SU-DHL-6 (cell line): Measurements from ENCODE around the gene CLIC5.

ENCODE experiments used
- H2AFZ ChIP-seq: fragments of 200-600 bp; sonication (generic); 2 replicates; pipeline ENCODE4 v1.6.1; 2014; ENCODE audit warnings: low read depth, mild to moderate bottlenecking, moderate library complexity, mixed read lengths, antibody characterized with exemption, low read length; ENCODE audit not compliant: severe bottlenecking
- H3F3A ChIP-seq: fragments of 200-600 bp; shearing (Covaris generic); 2 replicates; pipeline ENCODE4 v1.6.0; 2016; ENCODE audit warnings: antibody characterized with exemption, mild to moderate bottlenecking; ENCODE audit not compliant: insufficient read depth
- H3K27ac ChIP-seq: fragments of 200-600 bp; sonication (generic); 2 replicates; pipeline ENCODE4 v1.5.1; 2016; ENCODE audit warnings: low read depth, mild to moderate bottlenecking, low read length, moderate library complexity, mixed read lengths
- H3K27me3 ChIP-seq: fragments of 200-600 bp; sonication (generic), shearing (Covaris generic); 2 replicates; pipeline ENCODE4 v1.6.0; 2014; ENCODE audit warnings: mild to moderate bottlenecking, low read length
- H3K36me3 ChIP-seq: fragments of 200-600 bp; sonication (generic); 2 replicates; pipeline ENCODE4 v1.6.1; 2014; ENCODE audit warnings: mild to moderate bottlenecking, low read length, mixed read lengths
- H3K4me2 ChIP-seq: fragments of 300-600, 200-600 bp; shearing (Covaris generic), sonication (generic); 2 replicates; pipeline ENCODE4 v1.6.0; 2014; ENCODE audit warnings: low read length, low read depth, mild to moderate bottlenecking; ENCODE audit not compliant: poor library complexity, severe bottlenecking
- H3K4me3 ChIP-seq: fragments of 200-600 bp; sonication (generic); 2 replicates; pipeline ENCODE4 v1.5.1; 2014; ENCODE audit warnings: antibody characterized with exemption, low read length, mild to moderate bottlenecking, mixed read lengths; ENCODE audit not compliant: insufficient read depth, poor library complexity, severe bottlenecking
- H3K79me2 ChIP-seq: fragments of 200-600 bp; sonication (generic); 2 replicates; pipeline ENCODE4 v1.6.1; 2014; ENCODE audit warnings: mild to moderate bottlenecking, low read length, moderate library complexity; ENCODE audit not compliant: insufficient read depth
- H3K9ac ChIP-seq: fragments of 200-600 bp; sonication (generic); 2 replicates; pipeline ENCODE4 v1.7.0; 2014; ENCODE audit warnings: mild to moderate bottlenecking, low read length
- H3K9me2 ChIP-seq: fragments of 200-600 bp; sonication (generic); replicated peaks from 2 replicates; pipeline ENCODE4 v1.6.1; 2014; ENCODE audit warnings: low read length; ENCODE audit not compliant: insufficient read depth
- H3K9me3 ChIP-seq: fragments of 200-600 bp; sonication (generic); 2 replicates; pipeline ENCODE4 v1.6.1; 2014; ENCODE audit warnings: low read length, mixed read lengths; ENCODE audit not compliant: insufficient read depth
- H4K20me1 ChIP-seq: fragments of 200-600 bp; sonication (generic); 2 replicates; pipeline ENCODE4 v1.6.1; 2014; ENCODE audit warnings: low read depth, mild to moderate bottlenecking, antibody characterized with exemption, low read length, moderate library complexity, mixed read lengths
- EZH2phosphoT487 ChIP-seq: fragments of 200-600 bp; sonication (generic), shearing (Covaris generic); conservative IDR thresholded peaks from 2 replicates; pipeline ENCODE4 v1.6.1; 2018; ENCODE audit warnings: mild to moderate bottlenecking, antibody characterized with exemption, low read length, moderate library complexity, mixed read lengths
- TF ChIP-seq, protein P1 (sequence below): fragments of 200-600 bp; sonication (generic); IDR thresholded peaks from one replicate; pipeline ENCODE4 v1.5.1; 2017; ENCODE audit warnings: antibody characterized with exemption, mild to moderate bottlenecking, low read length, moderate library complexity; ENCODE audit not compliant: insufficient read depth, poor library complexity, severe bottlenecking

CLIC5 gene

DNA sequence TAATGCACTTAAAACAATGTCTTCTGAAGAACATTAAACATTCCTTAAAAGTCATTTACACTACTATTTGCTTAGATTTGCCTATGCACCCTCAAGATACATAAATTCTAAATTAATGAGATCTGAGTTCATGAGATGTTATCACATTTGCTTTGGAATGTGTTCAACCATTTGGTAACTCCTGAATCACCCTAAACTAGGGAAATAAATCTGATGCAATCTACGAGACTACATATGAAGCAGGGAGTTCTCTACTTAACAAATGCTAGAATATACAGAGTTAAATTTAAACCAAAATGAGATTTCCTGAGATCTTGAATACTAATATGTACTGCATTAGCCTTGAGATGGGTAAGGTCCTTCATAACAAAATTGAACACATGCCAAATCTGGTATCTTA, 170.1 kb downstream of the CLIC5 start:
- Histone ChIP-seq H3K9me2 (no peaks in the 10 kb centered on the region), H3K9ac (no peak overlapping the region), H3K27me3 (no peaks in the 10 kb centered on the region), H3F3A (no peaks in the 10 kb centered on the region), H4K20me1 (no peaks in the 10 kb centered on the region), H3K36me3 (no peaks in the 10 kb centered on the region), H3K9me3 (no peaks in the 10 kb centered on the region), H2AFZ (no peak overlapping the region), H3K79me2 (no peaks in the 10 kb centered on the region), H3K4me2 (no peak overlapping the region), H3K4me3 (no peak overlapping the region), H3K27ac (no peak overlapping the region)
- TF ChIP-seq, protein P1, sequence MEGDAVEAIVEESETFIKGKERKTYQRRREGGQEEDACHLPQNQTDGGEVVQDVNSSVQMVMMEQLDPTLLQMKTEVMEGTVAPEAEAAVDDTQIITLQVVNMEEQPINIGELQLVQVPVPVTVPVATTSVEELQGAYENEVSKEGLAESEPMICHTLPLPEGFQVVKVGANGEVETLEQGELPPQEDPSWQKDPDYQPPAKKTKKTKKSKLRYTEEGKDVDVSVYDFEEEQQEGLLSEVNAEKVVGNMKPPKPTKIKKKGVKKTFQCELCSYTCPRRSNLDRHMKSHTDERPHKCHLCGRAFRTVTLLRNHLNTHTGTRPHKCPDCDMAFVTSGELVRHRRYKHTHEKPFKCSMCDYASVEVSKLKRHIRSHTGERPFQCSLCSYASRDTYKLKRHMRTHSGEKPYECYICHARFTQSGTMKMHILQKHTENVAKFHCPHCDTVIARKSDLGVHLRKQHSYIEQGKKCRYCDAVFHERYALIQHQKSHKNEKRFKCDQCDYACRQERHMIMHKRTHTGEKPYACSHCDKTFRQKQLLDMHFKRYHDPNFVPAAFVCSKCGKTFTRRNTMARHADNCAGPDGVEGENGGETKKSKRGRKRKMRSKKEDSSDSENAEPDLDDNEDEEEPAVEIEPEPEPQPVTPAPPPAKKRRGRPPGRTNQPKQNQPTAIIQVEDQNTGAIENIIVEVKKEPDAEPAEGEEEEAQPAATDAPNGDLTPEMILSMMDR: no peak
- TF ChIP-seq EZH2phosphoT487: no peak

DNA sequence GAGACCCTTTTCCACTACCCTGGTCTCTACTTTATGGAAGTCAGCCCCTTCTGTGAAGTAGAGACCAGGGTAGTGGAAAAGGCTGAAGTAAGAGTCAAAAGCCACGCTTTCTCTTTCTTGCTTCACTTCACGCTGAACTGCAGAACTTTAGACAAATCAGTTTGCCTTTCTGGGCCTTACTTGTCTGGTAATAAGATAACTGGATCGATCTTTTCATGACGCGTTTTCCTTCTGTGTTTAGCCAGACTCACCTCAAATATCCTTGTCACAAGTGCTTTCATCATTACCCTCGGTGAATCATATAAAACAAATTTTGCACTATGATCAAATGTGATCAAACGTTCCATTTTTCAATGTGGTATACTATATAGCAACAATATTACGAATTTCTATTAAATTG, 170.7 kb downstream of the CLIC5 start:
- Histone ChIP-seq H2AFZ (no peak overlapping the region), H3K9me2 (no peaks in the 10 kb centered on the region)
- TF ChIP-seq, protein P1: no peak
- no peak for TF ChIP-seq EZH2phosphoT487

DNA sequence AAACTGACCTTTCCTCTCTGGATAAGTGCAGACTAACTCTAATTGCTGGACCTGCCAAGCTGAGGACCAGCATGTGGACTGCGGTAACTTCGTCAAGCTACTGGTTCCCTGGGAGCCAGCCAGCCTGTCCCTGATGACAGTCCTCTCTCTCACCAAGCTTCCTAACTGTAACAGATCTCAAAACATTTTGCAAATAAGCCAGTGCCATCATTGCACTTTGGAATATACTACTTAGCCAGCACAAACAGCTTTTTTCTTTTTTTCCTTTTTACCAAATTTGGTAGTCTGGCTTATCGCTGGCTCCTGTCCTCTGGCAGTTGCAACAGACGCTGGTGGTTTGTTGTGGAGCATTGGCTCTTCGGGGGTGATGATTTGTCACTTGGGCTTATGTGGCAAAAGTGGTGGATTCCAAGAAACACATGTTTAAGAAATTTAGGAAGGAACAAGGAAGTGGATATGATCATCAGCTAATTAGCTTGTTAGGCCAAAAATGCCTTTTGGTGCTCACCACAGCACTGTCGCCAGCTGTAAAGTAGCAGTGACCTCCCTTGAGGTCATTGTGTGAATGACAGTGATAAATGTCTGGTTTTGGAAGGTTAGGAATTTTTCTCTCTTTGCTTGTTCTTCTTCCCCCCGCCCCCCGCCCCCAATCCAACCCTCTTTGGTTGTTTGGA, 171.7 kb downstream of the CLIC5 start:
- H3K27me3 ChIP-seq: no peaks in the 10 kb centered on the region
- no peaks in the 10 kb centered on the region for H3K9me2 ChIP-seq
- no peaks in the 10 kb centered on the region for H3K79me2 ChIP-seq
- H3K27ac ChIP-seq: no peak overlapping the region
- H3K9ac ChIP-seq: no peak overlapping the region
- H2AFZ ChIP-seq: no peak overlapping the region
- H3K4me3 ChIP-seq: no peak overlapping the region
- no peaks in the 10 kb centered on the region for H4K20me1 ChIP-seq
- TF ChIP-seq, protein P1: no peak
- H3K9me3 ChIP-seq: no peaks in the 10 kb centered on the region
- H3F3A ChIP-seq: no peaks in the 10 kb centered on the region
- H3K4me2 ChIP-seq: no peak overlapping the region
- no peaks in the 10 kb centered on the region for H3K36me3 ChIP-seq

More for the DNA sequence above, 170.7 kb downstream of the CLIC5 start:
- Histone ChIP-seq H3K9ac (no peak overlapping the region), H3K79me2 (no peaks in the 10 kb centered on the region), H3K9me3 (no peaks in the 10 kb centered on the region), H3K27me3 (no peaks in the 10 kb centered on the region), H3K27ac (no peak overlapping the region), H4K20me1 (no peaks in the 10 kb centered on the region), H3F3A (no peaks in the 10 kb centered on the region), H3K4me2 (no peak overlapping the region), H3K4me3 (no peak overlapping the region), H3K36me3 (no peaks in the 10 kb centered on the region)
